EH (cell line): ENCODE data around the gene HJURP.
A peak's percentile ranks its signal among the peaks of the same experiment; 100 is the strongest.

Source experiments
- DNase-seq: peaks from one replicate; pipeline ENCODE4 v3.0.0-alpha.2; 2015; ENCODE audit warnings: low read depth

HJURP gene

DNA sequence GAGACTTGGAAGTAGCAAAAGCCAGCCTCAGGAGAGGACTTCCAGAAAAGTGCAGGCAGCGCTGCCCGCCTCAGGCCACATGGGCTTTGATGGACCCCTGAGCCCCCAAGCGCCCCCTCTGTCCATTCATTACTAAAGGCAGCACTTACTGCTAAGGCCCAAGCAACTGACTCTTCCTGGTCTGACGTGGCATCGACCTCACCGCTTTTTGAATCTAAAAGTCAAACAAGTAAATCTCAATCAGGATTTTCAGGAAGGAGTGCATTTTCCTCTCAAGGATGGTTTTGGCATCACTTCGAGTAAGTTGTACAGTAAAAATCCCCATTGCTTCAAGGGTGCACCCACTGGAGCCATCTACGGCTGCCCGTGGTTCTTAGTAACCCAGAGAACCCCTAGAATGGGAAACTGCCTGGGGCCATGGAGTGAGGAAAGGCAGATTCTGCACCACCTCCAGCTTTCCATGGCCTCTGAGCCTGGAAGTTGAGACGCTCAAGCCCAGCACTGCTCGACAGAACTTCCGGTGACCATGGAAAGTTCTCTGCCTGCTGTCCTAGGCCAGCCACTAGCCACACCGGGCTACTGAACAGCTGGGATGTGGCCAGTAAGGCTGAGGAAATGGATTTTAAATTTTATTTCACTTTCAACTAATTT, 7.0 kb downstream of the HJURP start:
- DNase-seq = no peak

DNA sequence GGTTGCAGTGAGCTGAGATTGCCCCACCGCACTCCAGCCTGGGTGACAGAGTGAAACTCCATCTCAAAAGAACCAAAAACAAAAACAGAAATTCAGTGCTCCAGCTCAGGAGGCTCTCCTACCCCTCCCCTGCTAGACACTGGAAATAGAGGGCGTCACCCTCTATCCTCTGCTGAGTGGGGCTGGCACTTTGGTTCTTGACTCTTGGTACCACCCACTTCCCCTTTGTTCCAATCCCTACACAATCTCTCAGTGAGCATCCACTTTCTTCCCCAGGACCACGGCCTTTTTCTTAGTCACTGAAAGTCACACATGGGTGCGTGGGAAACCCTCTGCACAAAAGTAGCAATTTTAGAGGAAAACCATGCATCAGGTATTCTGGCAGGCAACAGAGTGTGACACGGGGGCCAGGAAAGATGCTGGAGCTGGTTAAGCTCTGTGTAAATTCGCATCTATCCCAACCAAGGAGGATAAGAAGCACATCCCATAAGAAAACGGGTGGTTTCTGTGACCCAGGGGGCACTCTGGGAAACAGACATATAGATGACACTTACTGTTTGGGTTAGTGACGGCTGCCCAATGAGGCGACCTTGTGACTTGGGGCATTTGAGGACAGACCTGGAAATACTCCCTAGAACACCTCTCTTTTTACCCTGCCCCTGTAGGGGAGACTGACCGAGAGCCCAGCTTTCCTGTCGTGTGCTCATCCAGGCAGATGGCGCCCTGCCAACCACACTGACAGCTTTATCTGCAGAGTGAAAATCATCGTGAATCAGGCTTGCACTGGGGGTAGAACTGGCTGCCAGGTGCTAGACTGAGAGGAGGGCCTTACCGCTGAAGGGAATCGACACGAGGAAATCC, 7.7 kb downstream of the HJURP start:
- DNase-seq = no peak

DNA sequence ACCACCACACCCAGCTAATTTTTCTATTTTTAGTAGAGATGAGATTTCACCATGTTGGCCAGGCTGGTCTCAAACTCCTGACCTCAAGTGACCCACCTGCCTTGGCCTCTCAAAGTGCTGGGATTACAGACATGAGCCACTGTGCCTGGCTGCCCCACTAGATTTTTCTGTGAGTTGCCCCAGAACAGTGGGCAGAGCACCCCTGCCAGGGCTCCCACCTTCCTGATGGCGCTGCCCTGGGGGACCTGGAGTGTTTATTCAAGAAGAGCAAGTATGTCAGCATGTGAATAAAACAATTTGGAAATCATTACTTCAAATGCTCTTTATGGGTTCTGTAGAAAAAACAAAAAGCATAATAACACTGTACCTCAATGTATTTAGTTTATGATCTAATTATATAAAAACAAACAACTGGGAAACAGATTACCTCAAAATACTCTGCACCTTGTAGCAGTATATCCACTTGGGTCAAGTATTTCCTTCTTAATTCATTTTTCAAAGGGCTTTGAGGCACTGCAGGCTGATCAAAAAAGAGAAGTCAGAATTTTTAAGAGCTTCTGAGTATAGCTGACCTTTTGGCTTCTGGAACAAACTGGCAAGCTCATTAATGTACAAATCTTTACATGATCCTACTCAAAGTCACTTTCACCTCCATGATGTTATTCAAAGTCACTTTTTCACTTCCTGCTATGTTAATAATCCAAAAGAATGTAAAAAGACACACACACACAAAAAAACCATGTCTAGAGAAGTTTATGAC, 8.9 kb downstream of the HJURP start:
- no peak for DNase-seq

DNA sequence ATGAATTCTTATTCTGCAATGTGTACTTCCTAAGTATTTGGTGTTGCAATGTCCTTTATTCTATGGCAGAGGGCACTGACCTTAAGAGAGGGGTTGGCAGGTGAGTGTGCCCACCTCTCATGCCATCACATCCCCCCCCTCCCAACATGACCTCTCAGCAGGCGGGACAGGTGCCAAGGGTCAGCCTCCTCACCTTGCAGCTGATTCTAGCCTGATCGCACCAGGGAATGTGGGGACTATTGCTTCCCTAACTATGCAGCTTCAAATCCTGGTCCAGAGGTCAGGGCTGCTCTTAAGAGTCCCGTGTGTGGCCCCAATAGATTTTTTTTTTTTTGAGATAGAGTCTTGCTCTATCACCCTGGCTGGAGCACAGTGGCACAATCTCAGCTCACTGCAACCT, 9.5 kb downstream of the HJURP start:
- DNase-seq = no peak

DNA sequence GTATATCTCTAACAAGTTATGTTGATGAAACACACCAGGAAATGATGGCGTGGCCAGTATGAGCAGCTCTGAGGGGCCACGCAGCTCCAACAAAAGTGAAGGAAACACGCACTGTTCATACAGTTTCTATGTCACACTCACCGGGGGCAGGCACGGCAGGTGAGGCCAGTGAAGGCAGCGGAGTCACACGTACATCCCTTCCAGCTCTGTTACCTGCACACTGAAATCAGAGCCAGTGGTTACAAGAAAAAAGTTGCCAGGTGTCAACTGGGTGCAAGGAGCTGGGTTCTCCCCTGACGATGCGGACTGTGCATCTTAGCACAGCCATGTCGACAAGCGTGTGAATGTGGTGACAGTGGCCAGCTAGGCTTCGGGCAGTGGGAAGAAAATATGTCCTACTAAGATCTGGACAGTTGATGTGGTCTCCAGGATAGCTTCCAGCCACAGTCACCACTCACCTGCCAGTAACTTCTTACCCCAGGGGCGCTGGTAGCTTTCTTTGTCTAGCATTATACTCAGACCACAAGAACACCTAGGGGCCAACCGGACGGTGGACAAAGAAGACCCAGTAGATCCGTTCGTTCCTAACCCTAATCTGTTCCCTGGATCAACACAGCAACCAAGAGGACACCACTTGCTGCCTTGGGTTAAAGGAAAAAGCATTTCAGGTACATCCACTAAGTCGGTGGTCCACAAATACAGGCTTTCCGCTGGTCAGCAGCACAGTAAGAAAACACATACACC, 10.1 kb downstream of the HJURP start:
- no peak for DNase-seq

DNA sequence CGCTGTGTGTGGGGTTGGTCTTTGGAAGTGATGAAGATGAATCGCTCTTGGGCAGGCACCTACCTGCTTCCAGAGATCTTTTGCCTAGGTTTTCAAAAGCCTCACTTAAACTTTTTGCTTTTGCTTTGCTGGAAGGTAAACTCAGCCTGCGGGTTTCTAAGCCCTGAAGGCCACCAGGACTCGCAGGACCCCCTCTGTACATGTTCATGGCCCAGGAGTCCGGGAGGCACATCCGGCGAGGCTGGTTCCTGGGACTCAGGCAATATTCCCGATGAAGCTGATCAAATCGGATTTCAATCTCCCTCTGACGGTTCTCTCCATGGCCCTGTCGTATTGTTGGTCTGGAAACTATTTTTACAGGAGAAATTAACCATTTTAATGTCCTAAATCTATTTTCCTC, 13.2 kb downstream of the HJURP start:
- DNase-seq = no peak

DNA sequence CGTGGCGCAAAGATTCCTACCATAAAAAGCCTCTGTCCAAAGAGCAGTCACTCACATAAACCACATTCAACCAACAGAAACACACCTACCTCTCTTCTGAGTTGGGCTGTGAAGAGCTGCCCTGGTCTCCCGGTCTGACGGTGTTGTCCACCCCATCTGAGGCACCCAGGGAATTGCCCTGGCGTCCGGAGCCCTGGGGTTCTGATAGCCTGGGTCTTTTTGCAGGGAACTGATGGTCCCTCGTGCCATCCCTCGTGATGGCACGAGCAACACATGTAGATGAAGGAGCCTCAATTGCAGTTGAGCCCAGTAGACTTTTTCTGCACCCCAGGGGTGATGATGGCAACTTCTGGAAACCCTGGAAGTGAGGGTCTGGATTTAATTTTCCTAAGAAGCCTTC, 13.8 kb downstream of the HJURP start:
- DNase-seq = no peak

DNA sequence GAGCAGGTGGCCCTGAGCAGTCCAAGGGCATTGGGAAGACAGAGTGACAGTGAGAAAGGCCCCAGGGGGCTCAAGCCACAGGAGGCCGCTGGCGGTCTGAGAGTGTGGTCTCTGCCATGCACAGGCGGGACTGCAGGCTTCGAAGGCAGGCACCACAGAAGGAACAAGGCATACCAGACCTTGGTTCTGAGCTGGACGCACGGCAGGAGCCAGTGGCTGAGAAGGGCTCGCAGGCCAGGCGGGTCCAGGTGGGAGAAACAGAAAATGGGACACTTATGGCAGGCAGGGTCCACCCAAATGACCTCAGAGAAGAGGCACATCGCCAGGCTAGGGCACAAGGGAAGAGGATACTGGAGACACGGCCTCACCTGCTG, 14.9 kb downstream of the HJURP start:
- DNase-seq = no peak

DNA sequence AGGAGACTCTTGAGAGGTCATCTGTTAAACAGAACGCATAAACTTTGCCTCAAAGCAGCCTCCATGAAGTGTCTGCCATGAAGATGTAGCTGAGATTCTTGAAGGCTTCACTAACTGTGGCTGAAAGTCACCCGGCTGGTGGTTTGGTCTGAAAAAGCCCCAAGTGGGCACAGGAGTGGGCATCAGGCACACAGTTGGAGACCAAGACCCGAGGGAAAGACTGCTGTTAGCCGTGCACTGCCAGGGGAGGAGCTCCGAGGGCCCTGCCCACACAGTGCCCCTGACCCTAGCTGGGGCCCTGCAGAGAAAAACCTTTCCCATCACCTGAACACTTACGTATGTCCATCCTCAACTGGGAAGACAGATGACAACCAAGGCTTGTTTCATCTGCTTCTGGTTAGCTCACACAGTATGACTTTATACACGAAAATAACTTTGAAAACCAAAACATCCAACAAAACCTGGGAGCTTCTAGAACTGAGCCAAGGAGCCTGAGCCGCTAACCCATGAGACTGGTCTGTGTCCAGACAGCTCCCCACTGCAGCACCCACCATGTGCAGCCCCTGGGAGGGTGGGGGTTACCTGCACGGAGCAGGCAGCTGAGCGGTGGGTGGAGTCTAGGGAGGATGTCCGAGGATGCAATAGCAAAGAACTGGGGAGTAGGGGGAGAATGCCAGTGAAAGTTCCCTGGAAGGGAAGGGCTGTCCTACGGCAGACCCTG, 15.4 kb downstream of the HJURP start:
- no peak for DNase-seq

DNA sequence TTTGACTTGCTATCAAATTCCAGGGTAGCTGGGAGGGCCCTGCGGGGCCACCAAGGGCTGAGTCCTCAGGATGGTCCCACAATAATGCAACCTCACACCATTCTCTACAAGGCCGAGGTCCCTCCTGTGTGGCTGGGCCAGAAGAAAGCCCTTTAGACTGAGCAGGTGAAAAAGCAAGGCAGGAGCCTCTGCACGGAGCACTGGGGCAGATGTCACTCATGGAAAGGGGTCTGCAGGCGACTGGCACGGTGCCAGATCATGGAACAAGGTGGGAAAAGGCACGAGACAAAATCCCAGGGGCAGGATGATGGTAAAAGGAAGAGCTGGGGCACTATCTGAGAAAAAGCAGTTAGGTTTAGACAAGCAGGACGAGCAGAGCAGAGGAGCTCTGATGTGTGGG, 16.1 kb downstream of the HJURP start:
- DNase-seq = no peak

DNA sequence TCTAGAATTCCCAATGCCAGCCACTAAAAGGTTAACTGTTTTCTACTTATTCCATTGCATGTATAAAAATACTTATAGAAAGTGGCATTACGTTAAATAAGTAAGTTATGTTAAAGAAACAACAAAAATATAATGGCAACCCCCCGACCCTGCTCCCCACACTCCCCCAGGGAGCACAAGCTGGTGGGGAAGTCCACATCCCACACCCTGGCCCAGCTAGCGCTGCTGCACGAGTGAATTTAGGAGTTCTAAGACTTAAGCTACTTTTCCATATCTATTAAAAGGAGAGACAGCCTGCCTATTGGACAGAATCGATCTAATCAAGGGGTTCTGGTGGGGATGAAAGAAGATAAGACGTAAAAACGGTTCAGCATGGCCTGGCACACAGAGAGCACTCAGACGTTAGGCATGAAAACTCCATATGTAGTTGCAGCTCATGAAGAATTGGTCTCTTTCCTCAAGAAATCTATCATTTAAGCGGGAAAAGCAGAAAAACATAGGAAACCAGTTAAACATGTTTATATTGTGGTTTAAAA, 16.6 kb downstream of the HJURP start:
- DNase-seq = no peak

DNA sequence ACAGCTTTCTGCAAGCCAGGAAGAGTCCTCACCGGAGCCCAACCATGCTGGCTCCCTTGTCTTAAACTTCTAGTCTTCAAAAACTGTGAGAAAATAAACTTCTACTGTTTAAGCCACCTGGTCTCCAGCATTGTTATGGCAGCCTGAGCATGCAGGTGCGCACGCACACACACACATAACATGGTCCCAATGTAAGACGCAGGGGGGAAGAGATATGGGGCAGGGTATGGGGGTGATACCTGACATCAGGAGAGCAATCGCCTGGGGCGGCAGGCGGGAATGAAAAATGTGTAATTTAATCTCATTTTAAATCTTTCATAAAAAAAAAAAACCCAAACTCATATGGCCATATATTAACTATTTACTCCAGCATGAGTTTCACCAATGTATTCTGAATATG, 18.0 kb downstream of the HJURP start:
- no peak for DNase-seq

DNA sequence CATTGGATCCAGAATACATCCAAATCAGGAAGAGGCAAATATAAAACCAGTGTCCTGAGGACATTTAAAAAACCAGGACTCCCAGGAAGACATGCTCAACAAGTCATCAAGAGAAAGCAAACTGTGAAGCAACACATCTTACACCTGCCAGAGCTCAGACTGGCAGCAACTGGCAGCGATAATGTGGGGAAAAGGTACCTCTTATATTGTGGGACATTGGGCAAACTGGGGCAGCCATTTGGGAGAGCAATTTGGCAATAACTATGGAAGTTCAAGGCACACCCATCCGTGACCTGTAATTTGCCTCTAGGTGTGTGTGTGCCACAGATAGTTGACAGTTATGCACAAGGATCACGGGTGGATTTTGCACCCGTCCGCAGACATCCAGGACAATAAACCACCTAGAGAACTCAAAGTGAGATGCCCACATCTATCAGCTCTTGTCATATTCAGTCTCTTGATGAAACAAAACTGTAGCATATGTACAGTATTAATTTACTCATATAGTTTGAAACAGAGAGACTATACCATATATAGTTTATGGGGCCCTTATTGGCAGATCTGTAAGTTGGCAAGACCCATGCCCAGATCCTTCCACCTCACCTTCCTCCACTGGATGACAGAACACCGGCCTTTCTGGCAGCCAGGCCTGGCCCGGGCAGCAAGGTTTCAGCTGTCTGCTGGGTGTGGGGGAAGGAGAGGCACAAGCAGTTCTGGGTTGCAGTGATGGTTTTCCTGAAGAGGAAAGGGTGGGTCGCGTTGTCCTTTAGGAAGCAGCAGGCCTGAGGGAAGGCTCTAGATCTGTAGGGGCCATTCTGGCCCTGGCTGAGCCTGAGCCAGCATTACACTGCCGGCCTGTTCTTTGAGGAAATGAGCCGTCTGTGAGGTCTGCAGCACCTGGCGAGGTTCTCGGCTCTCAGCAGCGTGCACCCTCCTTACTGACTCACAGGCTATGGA, 18.8 kb downstream of the HJURP start:
- DNase-seq = no peak

DNA sequence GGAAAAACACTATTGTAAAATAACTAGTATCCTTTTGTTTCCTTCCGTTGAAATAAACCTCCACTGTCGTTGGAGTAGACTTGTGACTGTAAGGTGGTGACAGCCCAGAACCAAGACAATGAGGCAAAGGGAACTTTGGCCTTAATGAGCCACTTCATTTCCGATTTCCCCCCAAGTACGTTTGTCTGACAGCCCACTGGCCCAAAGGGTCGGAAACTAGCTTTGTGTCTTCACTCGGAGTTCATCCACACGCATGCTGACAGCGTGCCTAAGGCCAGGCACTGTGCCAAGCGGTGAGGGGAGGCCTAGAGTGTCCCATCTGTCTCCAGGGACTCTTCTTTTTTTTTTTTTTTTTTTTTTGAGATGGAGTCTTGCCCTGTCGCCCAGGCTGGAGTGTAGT, 21.0 kb downstream of the HJURP start:
- no peak for DNase-seq

DNA sequence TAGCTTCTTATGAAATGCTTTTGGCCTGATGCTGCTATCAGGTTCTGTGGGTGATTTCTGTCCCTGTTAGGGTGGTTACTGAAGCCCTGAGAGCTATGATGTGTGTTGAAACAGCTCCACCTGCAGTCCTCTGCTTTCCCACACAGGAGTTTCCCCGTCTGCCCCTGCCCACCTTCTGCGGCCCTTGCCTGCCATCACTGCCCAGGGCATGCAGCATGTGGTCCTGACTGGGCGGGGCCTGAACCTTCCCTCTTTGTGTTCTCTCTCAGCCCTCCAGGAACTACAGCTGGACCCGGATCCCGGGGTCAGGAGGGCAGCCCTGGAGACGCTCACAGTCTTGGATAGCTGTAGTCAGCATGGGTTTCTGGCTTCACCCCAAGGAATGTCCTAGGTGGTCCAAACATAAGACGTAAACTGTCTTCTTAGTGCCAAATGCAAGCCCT, 21.4 kb downstream of the HJURP start:
- DNase-seq = peak; percentile 69

DNA sequence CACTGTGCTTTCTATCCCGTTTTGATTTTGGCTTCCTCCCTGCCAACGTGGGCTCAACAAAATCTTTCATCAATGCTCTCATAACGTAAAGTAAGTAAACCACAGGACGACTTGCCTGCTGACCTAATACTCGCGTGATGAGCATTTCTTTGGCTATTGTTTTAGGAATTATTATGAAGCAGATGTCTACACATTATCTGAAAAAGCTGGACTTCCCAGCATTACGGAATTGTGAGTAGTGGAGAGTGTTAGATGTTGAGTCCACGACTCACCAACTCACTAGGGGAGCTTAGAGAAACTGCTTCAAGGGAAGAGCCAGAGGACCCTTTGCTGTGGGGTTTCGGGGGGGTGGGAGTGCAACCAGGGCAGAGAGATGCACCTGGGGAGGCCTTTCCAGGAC, 21.9 kb downstream of the HJURP start:
- DNase-seq = peak; percentile 55

DNA sequence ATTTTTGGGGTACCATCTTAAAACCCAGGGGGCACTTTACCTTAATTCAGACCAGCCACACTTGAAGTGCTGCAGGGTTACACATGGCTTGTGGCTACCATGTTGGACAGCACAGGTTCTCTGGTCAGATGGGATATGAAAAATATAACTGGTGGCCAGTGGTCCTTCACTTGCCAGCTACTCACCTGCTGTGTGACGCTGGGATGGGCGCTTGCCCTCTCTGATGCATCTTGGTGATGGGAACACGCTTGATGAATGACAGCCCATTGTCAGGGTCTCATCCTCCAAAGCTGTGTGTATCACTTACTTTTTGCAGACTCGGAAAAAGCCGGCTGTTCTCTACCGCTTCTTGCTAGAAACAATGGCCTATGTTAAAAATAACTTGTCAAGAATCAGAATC, 22.5 kb downstream of the HJURP start:
- no peak for DNase-seq

DNA sequence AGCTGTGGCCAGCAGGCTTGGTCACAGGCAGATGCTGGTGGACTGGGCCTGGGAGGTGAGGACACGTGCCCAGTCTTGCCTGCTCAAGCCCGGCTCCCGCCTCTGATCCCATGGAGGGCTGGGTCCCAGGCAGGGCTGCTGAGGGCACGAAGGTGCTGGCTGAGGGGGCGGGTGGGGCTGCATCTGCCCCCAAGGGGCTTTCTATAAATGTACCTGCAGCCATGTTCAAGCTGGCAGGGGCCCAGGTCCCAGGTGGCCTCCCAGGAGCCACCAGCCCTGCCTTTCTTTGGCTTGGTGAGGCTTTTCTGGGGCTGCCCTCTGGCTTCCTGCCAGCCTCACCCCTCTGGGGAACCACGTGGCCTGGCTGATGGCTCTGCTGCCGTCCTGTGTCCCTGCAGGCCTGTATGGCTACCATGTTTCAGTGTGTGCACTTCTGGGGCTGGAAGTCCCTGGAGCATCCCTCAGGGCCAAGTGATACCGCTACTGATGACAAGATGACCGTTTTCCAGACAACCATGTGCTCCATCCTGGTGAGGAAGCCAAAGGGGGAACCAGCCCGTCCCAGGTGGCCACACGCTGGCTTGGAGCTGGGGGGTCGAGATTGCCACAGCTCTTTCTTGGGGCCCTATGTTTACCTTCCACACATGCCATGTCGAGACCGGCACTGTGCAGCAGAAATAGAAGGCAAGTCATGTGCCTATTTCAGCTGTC, 23.2 kb downstream of the HJURP start:
- DNase-seq = no peak

DNA sequence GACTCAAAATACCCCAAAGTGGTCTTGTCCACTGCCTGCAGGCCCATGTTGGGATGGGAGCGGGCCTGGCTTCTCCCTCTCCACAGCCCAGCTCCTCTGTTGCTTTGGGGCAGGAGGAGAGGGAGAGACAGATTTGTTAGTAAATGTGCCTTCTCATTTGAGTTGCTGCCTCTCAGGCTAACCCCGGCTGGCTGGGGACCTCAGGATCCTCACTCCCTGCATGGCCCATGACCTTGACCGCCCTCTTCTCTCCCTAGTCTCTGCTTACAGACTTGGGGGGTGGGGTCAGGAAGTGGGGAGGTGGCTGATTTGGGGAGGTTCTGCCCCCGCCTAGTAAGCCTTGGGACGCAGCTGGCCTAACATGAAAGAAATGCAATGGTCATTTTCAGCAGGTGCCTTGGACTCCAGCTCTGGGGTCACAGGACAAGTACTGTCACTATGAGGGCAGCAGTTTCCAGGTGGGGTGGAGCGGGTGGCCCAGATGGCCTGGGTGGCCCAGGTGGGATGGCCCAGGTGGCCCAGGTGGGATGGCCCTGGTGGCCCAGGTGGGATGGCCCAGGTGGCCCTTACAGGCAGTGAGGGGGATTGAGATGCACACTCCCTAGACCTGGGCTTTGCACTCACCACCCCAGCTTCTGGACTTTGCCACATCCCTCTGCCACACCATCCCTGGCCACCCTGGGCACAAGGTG, 24.1 kb downstream of the HJURP start:
- no peak for DNase-seq
